ENCODE data around the gene GPRC5B.

GPRC5B gene

GRCh38 chr16:19875900-19876299, 8.7 kb downstream of the GPRC5B start:
- no peak overlapping the region for H3K4me3 ChIP-seq (ENCODE audit: low read depth, low read length)
- in situ Hi-C loops (cut with HindIII; ENCODE audit: low sequenced_read_pairs), result no loop called here
- DNase-seq (ENCODE audit: low read depth, low spot score), result no peak
- TF ChIP-seq CTCF (IDR thresholded peaks at IDR 0.05; ENCODE audit: low read depth, low read length), result no peak

- H3K4me3 ChIP-seq (ENCODE audit: low read depth, low read length), result no peak overlapping the region
- DNase-seq (ENCODE audit: low read depth, low spot score), result no peak
- TF ChIP-seq CTCF (IDR thresholded peaks at IDR 0.05; ENCODE audit: low read depth, low read length), result no peak
- in situ Hi-C loops (cut with HindIII; ENCODE audit: low sequenced_read_pairs), result no loop called here
These were observed 9.6 kb downstream of the GPRC5B start for GRCh38 chr16:19874851-19875546.

- in situ Hi-C loops (cut with HindIII; ENCODE audit: low sequenced_read_pairs), result no loop called here
- no peak for DNase-seq (ENCODE audit: low read depth, low spot score)
- no peak overlapping the region for H3K4me3 ChIP-seq (ENCODE audit: low read depth, low read length)
- no peak for TF ChIP-seq CTCF (IDR thresholded peaks at IDR 0.05; ENCODE audit: low read depth, low read length)
These were observed 10.6 kb downstream of the GPRC5B start for GRCh38 chr16:19874026-19874425.

- in situ Hi-C loops (cut with HindIII; ENCODE audit: low sequenced_read_pairs), result no loop called here
These were observed 11.7 kb downstream of the GPRC5B start for GRCh38 chr16:19872935-19873334.

GRCh38 chr16:19872179-19872863, 12.3 kb downstream of the GPRC5B start:
- no peak overlapping the region for H3K4me3 ChIP-seq (ENCODE audit: low read depth, low read length)
- TF ChIP-seq CTCF (IDR thresholded peaks at IDR 0.05; ENCODE audit: low read depth, low read length), result no peak
- DNase-seq (ENCODE audit: low read depth, low spot score), result no peak
- in situ Hi-C loops (cut with HindIII; ENCODE audit: low sequenced_read_pairs), result no loop called here

More at GRCh38 chr16:19872935-19873334, 11.7 kb downstream of the GPRC5B start:
- DNase-seq (ENCODE audit: low read depth, low spot score), result no peak
- no peak overlapping the region for H3K4me3 ChIP-seq (ENCODE audit: low read depth, low read length)
- no peak for TF ChIP-seq CTCF (IDR thresholded peaks at IDR 0.05; ENCODE audit: low read depth, low read length)

- no peak for DNase-seq (ENCODE audit: low read depth, low spot score)
- in situ Hi-C loops (cut with HindIII; ENCODE audit: low sequenced_read_pairs), result no loop called here
- no peak for TF ChIP-seq CTCF (IDR thresholded peaks at IDR 0.05; ENCODE audit: low read depth, low read length)
- no peak overlapping the region for H3K4me3 ChIP-seq (ENCODE audit: low read depth, low read length)
These were observed 12.9 kb downstream of the GPRC5B start for GRCh38 chr16:19871721-19872120.

Data from astrocyte of the spinal cord (primary cell).